ENCODE data around the gene RAPGEF6.

Gene RAPGEF6

DNA sequence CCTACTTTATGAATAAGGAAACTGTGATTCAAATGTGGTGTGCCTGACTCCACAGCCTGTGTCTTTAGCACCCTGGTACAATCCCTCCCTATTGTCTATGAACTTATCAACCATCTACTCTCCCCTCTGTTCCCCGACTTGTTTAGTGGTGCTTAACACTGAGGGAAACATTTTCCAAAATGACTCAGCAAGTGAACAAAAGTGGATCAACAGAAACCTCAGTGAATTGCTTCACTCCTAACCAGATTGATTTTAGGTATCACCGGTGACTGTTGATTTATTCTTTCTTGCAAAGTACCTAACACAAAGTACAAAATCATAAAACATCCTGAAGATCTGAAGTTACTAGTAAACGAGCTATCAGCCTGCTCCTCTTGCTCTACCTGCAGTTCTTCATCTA is 42.1 kb upstream of the RAPGEF6 start:
- DNase-seq (ENCODE audit: low spot score), result no peak
- TF ChIP-seq CTCF (IDR thresholded peaks at IDR 0.05; ENCODE audit: extremely low read depth, missing control alignments), result no peak

GRCh38 chr5:131672776-131673175 is 37.7 kb upstream of the RAPGEF6 start:
- TF ChIP-seq CTCF (IDR thresholded peaks at IDR 0.05; ENCODE audit: extremely low read depth, missing control alignments), result no peak
- DNase-seq (ENCODE audit: low spot score), result peak; percentile 7

- no peak for TF ChIP-seq CTCF (IDR thresholded peaks at IDR 0.05; ENCODE audit: extremely low read depth, missing control alignments)
- DNase-seq (ENCODE audit: low spot score), result no peak
Measured at GRCh38 chr5:131671994-131672655, 37.1 kb upstream of the RAPGEF6 start.

GRCh38 chr5:131671409-131671808 is 36.4 kb upstream of the RAPGEF6 start:
- TF ChIP-seq CTCF (IDR thresholded peaks at IDR 0.05; ENCODE audit: extremely low read depth, missing control alignments), result no peak
- DNase-seq (ENCODE audit: low spot score), result peak; percentile 19

DNA sequence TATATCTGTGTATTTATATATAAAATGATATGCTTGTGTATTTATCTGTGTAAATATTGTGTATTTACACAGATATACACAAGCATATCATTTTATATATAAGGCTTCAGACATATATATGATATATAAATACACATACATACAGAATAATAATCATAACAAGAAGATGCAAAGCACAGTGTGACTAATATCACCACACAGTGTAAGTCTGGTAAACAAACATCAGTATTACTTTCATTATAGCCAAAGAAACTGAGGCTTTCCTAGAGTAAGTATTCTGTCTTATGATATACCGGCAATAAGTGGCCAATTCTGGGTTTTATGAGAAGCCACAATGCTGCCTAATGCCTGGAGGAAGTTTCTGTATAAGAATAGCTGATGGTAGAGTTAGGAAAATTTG is 29.9 kb upstream of the RAPGEF6 start:
- DNase-seq (ENCODE audit: low spot score), result no peak
- TF ChIP-seq CTCF (IDR thresholded peaks at IDR 0.05; ENCODE audit: extremely low read depth, missing control alignments), result no peak

- TF ChIP-seq CTCF (IDR thresholded peaks at IDR 0.05; ENCODE audit: extremely low read depth, missing control alignments), result no peak
- DNase-seq (ENCODE audit: low spot score), result no peak
Measured at GRCh38 chr5:131661933-131662332, 26.9 kb upstream of the RAPGEF6 start.

GRCh38 chr5:131659841-131660240 is 24.8 kb upstream of the RAPGEF6 start:
- TF ChIP-seq CTCF (IDR thresholded peaks at IDR 0.05; ENCODE audit: extremely low read depth, missing control alignments), result no peak
- DNase-seq (ENCODE audit: low spot score), result no peak

All from GM20000 (cell line).